Stimulated activated CD4-positive, alpha-beta T cell treated with anti-CD3 and anti-CD28 coated beads, Interleukin-4, amount 100 ng/mL, for 1 hour (primary cell): ENCODE measurements around the gene GSK3B.
A peak's percentile ranks its signal among the peaks of the same experiment; 100 is the strongest.
"Not testable (repeated sequence)": the region's sequence is repeated elsewhere in the genome, so short reads cannot be mapped to it uniquely, and the experiment has no call there.

Experiments
- DNase-seq: peaks from one replicate; pipeline ENCODE4 v3.0.0-alpha.2; 2020

The GSK3B gene

DNA sequence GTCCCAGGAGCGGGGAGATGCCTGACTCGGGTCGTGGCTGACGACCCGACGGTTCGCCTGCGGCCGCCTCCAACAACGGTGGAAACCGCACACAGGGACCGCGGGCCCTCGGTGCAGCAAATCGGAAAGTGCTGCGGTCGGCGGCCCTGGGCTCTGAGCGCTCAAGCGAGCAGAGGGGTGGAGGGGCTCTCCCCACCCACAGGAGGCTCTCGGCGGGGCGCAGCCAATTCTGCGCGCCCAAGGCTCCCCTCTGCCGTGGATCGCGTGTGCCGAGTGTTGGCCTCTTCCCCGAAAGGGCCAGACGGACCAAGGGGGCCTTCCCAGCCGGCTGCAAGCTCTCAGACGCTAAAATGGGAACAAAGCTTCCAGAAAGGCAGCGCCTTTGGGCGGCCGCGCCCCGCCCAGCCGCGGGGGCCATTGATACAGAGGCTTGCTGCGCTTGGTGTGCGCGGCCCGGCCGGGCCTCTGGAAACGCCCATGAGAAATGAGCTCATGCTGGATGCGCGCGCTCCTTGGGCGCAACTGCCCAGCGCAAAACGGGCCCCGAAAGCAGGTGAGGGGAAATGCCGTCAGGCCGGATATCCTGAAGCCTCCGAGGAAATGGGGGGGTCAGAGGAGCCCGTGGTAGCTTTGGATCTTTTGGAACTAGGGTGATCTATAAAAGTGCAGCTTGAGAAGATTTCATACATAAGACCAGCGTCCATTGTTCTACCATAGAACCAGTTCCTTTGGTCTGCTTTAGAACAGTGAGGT, 1.2 kb upstream of the GSK3B start:
- peak; percentile 83 for DNase-seq

DNA sequence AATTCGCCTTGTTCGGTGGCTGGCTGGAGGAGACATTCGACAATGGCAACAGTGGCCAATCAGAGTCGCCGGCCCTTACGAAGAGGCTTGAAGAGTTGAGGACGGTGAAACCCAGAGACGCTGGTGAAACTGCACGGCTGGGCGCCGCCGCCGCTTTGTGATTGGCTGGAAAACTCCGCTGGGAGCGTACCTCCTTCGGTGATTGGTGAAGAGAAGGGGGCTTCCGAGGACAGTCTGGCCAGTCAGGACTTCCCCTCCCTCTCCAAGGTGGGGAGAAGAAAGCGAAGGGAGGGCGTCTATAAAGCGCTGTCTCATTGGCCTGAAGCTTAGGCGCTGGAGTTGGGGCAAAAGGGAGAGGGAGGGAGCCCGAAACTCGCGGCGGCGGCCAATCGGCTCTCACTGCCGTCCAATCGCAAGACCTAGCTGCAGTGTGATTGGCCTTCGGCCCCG, 554 bp upstream of the GSK3B start:
- DNase-seq: peak; percentile 99

DNA sequence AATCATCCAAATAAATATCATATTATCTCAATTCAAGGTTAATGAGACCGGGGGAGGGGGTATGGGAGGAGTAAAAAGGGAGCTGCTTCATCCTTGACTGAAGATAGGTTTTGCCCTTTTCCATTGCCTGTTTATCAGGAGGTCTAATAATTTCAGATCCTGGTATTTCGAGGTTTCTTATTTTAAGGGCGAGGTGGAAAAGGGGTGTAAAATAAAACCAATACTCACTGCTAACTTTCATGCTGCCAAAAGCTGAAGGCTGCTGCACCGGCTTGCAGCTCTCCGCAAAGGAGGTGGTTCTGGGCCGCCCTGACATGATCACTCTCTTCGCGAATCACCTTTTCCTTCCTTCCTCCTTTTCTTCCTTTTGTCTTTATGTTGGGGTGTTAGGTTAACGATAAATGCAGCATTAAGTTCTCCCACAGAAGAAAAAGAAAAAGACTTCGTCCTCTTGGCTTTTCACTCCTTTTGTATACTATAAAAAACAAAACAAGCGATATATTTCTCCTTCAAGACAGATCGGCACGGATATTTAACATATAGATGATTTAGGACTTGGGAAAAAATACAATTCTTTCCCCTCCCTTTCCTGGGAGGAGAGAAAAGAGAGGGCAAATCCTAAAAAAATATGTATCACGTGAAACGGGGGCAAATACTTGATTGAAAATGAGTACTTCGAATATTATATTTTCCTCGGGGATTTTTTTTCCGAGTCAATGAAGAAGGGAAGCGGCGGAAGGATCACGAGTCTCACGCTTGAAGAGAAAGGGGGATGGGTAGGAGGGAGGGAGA, 932 bp downstream of the GSK3B start:
- DNase-seq: peak; percentile 24

DNA sequence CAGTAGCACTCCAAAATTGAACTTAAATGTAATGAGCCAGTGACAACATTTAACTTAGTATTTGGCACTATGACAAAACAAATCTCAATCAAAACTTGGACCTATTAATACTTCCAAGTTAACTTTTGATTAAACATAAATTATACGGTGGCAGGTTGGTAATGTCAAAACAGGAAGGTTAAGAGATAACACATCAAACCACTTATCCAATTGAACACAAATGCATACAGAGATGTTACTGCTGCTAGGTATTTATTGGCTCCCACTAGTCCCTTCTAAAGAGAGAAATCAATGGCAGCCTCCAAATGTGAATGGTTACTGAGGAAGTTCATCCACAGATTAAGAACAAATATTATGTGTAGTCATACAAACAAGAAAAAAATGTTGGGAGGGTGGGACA, 1.8 kb downstream of the GSK3B start:
- no peak for DNase-seq

DNA sequence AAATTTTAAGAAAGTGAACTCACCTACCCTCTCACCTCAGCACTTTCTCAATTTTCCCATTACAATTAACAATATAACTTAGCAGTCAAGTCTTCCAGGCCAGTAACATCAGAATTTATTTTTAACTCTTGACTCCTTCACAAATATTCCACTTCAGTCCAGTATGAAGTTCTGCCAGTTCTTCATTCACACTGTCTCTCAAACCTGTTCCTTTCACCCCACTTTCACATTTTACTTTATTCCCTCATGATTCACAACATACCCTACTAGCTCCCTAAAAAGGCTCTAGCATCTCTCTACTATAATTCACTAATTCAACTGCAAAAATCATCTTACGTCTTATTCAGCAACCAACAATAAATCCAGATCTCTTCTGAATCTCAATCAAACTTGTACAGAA, 3.8 kb downstream of the GSK3B start:
- DNase-seq: no peak

DNA sequence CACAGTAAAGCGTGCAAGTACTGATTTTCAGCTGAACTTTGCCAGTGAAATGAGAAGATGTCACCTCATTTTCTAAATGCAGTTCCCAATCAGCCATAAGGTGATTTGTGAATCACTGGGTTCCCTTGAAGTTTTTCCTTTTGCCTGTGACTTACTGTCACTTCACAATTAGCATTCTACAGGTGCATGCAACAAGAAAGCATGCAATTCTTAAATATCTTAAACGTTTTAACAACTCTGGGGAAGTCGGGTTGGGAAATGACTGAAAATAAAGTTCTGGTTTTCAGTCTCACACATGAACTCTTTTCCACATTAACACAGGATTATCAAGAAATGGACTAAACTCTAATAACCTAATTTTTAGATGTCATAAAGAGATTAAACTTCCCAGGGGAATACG, 5.2 kb downstream of the GSK3B start:
- DNase-seq: no peak

DNA sequence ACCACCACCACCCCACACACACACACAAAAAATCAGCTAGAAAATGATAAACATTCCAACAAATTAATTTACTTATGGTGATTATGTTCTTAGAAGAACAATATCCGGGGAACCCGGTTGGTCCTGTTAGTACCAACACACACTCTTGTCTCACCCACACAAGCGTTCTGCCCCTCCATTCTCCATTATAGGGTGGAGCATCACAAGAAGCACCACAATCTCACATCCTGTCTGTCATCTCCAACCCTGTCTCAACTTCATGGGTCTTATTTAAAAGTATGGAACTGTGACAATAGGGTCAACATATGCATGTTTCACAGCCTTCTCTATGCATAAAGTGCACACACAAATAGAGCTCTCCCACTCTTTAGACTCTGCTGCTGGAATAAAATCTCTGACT, 5.6 kb downstream of the GSK3B start:
- DNase-seq: no peak

DNA sequence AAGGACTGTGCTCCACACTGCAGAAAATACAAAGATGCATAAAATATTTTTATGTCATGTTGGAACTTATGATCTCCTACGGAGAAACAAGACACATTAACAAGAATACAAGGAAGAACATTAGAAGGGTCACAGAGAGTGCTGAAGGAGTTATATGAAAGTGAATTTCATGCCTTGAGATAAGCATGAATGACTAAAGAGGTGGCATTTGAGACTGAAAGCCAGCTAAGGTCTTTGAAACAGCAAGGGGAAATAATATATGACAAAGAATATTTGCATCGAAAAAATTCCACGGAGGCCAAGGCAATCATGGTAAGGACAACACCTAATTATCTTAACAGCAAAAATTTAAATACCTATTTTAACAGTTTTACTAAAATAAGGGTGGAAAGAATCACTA, 12.5 kb downstream of the GSK3B start:
- no peak for DNase-seq

DNA sequence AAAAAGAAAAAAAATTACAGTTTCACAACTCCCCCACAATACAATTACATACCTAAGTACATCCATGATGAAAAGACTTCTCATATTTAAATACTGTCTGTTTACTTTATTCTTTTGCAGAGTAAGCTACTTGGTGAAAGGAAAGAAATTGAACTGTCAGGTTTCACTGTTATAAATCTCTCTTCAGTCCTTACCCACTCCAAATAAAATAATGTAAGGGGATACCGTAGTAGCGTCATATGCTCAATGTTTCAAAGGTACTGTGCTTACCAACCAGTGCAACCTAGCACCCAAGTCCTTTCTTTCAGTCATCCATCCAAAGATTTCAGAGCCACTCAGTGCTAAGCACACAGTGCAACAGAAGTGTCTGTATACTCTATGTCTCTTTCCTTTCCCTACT, 13.4 kb downstream of the GSK3B start:
- no peak for DNase-seq

DNA sequence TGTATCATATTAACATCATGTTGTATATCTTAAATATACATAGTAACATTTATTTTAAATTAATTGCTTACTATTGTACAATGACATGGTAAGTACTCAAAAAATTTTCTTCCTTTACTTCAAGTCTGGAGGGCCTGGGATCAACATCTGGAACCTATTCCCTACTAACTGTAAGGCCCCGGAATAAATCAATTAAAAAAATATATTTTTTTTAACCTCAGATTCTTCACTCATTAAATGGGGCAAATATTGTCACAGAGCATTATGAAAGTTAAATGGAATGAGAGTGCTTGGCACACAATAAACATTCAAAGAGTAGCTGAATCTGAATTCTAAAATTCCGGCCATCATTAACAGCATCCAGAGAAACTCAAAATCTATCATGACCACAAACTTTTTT, 16.5 kb downstream of the GSK3B start:
- no peak for DNase-seq

DNA sequence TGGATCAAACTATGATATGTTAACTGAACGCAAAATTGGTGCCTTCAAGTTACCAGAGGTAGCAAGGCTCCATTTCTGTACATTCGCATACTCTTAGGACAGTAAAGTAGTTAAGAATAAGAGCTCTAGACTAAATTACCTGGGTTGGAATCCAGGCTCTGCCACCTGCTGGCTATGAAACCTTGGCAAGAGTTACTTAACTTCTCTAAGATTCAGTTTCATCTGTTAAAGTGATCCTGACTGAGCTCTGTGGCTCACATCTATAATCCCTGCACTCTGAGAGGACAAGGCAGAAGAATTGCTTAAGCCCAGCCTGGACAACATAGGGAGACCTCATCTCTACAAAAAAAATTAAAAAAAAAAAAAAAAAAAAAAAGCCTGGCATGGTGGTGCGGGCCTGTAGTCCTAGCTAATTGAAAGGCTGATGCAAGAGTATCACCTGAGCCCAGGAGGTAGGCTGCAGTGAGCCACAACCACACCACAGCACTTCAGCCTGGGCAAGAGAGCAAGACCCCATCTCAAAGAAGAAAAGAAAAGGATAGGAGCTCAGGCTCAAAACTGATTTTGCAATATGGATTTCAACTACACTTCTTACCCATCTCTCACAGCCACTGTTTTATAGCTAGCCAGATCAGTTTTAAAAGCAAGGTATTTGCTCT, 21.3 kb downstream of the GSK3B start:
- no peak for DNase-seq

DNA sequence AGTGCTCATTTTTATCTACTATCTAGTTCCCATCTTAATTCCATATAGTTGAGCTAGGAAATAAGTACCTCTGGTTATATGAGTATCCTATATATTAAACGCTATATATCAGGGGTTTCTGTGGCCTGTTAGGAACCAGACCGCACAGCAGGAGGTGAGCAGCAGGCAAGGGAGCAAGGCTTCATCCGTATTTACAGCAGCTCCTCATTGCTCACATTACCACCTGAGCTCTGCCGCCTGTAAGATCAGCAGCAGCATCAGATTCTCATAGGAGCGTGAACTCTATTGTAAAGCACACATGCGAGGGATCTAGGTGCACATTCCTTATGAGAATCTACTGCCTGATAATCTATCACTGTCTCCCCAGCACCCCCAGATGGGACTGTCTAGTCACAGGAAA, 23.0 kb downstream of the GSK3B start:
- no peak for DNase-seq

DNA sequence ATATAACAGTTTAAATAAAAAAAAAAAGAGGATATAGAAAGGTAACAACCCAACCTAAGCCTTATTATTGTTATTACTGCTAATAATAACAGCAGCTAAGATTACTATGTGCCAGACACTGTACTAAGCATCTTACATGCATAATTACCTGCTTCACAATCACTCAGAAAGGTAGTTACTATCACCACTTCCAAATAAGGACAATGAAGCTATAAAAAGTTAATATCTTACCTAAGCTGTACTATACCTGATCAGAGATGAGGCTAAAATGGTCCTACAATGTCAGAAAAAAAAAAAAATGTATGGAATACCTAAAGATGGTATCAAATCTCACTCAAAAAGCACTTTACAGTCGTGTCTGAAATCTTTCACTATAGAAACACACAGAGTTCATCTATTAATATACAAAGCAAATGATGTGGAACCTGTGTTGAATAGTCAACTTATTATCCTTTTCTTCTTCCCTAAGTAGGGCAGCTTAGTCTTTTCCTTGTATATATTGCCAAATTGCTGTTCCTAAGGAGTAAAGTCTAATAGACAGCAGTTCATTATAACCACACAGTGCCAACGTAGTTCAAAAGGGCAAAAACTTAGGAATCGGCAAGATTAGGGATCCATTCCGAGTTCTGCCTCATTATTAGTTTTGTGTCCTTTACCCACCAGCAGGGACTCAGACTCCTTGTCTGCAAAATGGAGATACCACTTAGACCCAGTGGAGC, 23.8 kb downstream of the GSK3B start:
- DNase-seq: no peak

DNA sequence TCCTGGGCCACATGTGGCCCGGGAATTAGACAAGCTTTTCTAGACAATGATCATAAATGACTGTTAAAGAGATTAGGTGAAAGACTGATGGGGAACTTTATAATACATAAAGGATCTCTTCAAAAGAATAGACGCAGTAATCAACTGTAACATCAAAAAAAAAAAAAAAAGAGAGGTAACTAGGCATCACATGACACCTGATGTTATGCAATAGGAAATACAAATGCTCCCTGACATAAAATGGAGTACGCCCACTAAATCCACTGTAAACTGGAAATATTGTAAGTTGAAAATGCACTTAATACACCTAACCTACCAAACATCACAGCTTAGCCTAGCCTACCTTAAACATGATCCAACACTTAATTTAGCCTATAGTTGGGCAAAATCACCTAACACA, 27.2 kb downstream of the GSK3B start:
- no peak for DNase-seq

DNA sequence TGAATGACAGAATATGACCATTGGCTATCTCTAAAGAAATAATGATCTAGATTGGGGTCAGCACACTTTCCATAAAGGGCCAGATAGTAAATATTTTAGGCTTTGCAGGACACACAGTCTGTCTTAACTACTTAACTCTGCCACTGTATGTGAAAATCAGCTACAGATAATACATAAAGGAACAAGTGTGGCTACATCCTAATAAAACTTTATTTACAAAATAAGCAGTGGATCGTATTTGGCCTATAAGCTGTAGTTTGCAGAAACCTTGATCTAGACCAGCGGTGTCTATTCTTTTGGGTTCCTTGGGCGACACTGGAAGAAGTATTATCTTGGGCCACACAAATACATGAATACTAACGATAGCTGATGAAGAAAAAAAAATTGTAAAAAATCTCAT, 27.6 kb downstream of the GSK3B start:
- DNase-seq: no peak

DNA sequence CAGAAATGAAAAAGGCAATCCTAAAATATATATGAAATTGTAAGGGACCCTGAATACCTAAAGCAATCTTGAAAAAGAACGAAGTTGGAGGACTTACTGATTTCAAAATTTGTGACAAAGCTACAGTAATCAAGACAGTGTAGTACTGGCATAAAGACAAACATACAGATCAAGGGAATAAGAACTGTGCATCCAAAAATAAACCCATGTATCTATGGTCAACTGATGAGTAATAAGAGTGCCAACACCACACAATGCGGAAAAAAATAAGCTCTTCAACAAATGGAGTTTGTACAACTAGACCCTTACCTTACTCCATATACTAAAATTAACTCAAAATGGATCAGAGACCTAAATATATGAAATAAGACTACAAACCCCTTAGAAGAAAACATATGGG, 29.6 kb downstream of the GSK3B start:
- DNase-seq: no peak

DNA sequence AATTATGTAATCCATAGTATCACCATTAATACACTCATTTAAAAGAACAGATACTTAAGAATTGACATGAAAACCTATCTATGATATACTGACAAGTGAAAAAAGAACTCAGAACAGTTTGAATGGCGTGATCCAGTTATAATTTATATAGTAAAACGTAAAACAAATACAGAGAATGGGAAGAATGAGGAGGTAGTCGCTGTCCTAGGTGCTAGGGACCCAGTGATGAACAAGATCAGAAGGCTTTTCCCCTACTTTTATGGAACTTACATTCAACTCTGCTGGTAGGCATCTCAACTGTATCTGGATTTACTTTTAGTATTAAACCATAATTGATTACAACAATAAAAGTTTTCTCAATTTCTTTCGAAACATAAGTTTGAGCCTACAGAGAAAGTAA, 31.8 kb downstream of the GSK3B start:
- no peak for DNase-seq

DNA sequence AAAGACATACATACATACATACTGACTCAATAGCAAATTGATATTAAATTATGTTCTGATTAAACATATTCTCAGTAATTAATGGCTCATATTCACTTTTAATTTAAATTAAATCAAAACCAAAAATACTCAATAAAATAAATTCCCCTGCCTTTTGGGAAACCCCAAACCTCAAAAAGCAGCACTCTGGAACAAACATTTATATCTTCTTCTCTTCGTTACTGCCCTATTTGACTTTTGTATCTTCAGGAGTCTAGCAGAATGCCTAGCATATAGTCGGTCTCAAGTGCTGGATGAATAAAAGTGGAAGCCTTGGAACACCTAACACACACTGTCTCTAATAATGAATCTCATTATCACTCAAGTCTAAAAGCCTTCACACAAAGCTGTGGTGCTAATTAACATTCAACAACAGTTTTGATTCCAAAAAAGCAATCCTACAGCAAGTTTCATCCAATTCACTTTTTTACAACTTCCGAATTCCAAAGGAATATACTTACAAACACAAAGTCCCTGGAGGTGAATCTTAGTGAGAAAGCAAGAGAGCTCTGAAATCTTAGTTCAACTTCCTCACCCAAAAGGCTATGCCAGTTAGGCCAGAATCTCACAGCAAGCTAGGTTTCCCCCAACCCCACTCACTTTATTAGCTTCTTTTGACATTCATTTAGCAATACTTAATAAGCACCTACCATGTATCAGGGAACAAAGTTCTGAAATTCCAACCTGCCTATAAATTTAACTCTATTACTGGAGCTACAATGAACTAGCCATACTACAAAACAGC, 35.0 kb downstream of the GSK3B start:
- no peak for DNase-seq

DNA sequence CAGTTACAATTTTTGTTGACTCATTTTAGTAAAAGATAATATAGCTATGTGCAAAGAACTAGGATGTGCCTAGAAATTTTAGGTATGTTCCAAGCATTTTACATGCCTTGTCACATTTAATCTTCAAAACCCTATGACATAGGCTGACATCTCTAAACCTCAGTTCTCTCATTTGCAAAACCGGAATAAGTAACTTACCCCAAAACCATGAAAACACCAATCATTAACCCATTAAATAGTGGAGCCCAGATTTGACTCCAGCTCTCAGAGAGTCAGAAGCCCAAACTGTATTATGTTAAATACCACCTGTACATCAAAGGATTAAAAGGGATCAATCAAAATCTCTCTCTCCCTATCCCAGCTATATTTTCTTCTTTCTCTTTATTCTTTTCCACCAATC, 36.6 kb downstream of the GSK3B start:
- no peak for DNase-seq

DNA sequence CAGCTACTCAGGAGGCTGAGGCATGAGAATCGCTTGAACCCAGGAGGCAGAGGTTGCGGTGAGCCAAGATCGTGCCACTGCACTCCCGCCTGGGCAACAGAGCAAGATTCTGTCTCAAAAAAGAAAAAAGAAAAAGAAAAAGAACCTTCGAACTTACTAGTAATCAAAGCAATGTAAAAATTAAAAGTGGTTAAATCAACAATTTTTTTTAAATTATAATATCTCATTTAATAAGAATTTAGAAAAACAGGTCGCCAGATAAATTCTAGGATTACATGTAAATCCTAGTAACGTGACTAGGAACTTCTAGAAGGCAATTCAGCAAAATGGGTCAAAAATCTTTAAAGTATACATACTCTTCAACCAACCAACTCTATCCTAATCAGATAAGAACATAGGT, 37.2 kb downstream of the GSK3B start:
- no peak for DNase-seq

DNA sequence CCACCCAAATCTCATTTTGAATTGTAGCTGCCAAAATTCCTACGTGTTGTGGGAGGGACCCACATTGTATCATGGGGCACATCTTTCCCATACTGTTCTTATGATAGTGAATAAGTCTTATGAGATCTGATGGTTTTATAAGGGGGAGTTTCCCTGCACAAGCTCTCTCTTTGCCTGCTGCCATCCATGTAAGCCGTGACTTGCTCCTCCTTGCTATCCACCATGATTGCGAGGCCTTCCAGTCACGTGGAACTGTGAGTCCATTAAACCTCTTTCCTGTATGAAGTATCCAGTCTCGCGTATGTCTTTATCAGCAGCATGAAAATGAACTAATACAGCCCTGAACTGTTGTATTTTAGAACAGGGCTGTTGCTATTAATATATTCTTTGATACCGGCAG, 40.6 kb downstream of the GSK3B start:
- not testable (repeated sequence) for DNase-seq

DNA sequence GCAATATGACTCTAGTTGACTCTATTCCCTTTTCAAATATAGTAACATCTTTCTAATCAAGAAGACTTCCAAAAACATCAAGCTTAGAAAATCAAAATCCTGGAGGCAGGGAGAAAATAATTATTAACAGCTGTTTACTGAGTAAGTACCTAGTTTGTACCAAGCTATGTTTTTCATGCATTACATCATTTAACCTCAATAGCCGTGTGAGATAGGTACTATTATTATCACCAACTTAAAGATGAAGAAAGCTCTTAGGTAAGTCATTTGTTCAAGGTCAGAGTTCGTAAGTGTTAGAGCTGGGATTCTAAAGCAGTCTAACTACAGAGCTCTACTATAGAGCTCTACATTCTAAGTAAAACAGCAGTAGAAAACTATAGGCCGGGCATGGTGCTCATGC, 41.6 kb downstream of the GSK3B start:
- no peak for DNase-seq

DNA sequence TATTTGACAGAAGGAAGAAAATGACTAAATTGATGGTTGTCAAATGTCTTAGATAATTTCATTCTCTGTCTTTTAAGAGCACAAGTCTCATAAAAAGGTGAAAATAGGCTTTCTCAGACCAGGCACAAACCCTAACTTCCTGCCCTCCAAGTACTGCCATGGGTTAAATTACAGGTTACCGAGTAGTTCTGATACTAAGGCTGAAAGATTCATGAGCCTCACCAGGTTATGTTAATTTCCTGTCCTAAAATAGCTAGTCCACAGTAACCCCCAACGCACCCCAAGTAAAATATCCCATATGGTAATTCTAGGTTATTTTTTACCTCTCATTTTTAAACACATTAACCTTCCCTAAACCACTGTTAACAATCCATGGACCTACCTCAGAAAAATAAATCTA, 42.0 kb downstream of the GSK3B start:
- no peak for DNase-seq
